ENCODE measurements around the gene CTIF.

The CTIF gene

GRCh38 chr18:48669180-48669675 lies 130.4 kb downstream of the CTIF start:
- TF ChIP-seq POLR2A (IDR thresholded peaks at IDR 0.05; ENCODE audit: low read depth, low read length) (no peak), POU2F2 (IDR thresholded peaks at IDR 0.05; ENCODE audit: low read depth, low read length) (no peak), TAF1 (IDR thresholded peaks at IDR 0.05; ENCODE audit: low read depth, low read length) (no peak), SPI1 (IDR thresholded peaks at IDR 0.05; ENCODE audit: low read depth, low read length) (no peak), POLR2AphosphoS5 (IDR thresholded peaks at IDR 0.05; ENCODE audit: low read depth, low read length) (no peak), PAX5 (IDR thresholded peaks at IDR 0.05; ENCODE audit: insufficient read depth, low read length, severe bottlenecking) (no peak)
- DNase-seq (ENCODE audit: insufficient read length, low spot score) = no peak
- no peak for FAIRE-seq

- FAIRE-seq (no peak), DNase-seq (ENCODE audit: insufficient read length, low spot score) (no peak)
- no peak for TF ChIP-seq POLR2AphosphoS5 (IDR thresholded peaks at IDR 0.05; ENCODE audit: low read depth, low read length)
Observed at GRCh38 chr18:48669991-48670750, 131.3 kb downstream of the CTIF start.

GRCh38 chr18:48670751-48671560 lies 132.1 kb downstream of the CTIF start:
- TF ChIP-seq POLR2A (IDR thresholded peaks at IDR 0.05; ENCODE audit: low read depth, low read length) (no peak), POU2F2 (IDR thresholded peaks at IDR 0.05; ENCODE audit: low read depth, low read length) (no peak), TAF1 (IDR thresholded peaks at IDR 0.05; ENCODE audit: low read depth, low read length) (no peak), POLR2AphosphoS5 (IDR thresholded peaks at IDR 0.05; ENCODE audit: low read depth, low read length) (no peak), SPI1 (IDR thresholded peaks at IDR 0.05; ENCODE audit: low read depth, low read length) (no peak), PAX5 (IDR thresholded peaks at IDR 0.05; ENCODE audit: insufficient read depth, low read length, severe bottlenecking) (no peak)
- DNase-seq (ENCODE audit: insufficient read length, low spot score) = no peak
- no peak for FAIRE-seq

GRCh38 chr18:48671561-48671945 lies 132.7 kb downstream of the CTIF start:
- DNase-seq (ENCODE audit: insufficient read length, low spot score) = no peak
- no peak for TF ChIP-seq TAF1 (IDR thresholded peaks at IDR 0.05; ENCODE audit: low read depth, low read length)
- no peak for TF ChIP-seq POLR2AphosphoS5 (IDR thresholded peaks at IDR 0.05; ENCODE audit: low read depth, low read length)
- FAIRE-seq = no peak

- DNase-seq (ENCODE audit: insufficient read length, low spot score) = no peak
- FAIRE-seq = no peak
- no peak for TF ChIP-seq POLR2A (IDR thresholded peaks at IDR 0.05; ENCODE audit: low read depth, low read length)
- TF ChIP-seq PAX5 (IDR thresholded peaks at IDR 0.05; ENCODE audit: insufficient read depth, low read length, severe bottlenecking) = no peak
- TF ChIP-seq POU2F2 (IDR thresholded peaks at IDR 0.05; ENCODE audit: low read depth, low read length) = no peak
- no peak for TF ChIP-seq SPI1 (IDR thresholded peaks at IDR 0.05; ENCODE audit: low read depth, low read length)
- TF ChIP-seq POLR2AphosphoS5 (IDR thresholded peaks at IDR 0.05; ENCODE audit: low read depth, low read length) = no peak
- no peak for TF ChIP-seq TAF1 (IDR thresholded peaks at IDR 0.05; ENCODE audit: low read depth, low read length)
Observed at GRCh38 chr18:48672671-48673340, 134.0 kb downstream of the CTIF start.

- FAIRE-seq (no peak), DNase-seq (ENCODE audit: insufficient read length, low spot score) (no peak)
- TF ChIP-seq TAF1 (IDR thresholded peaks at IDR 0.05; ENCODE audit: low read depth, low read length) (no peak), POLR2AphosphoS5 (IDR thresholded peaks at IDR 0.05; ENCODE audit: low read depth, low read length) (no peak), SPI1 (IDR thresholded peaks at IDR 0.05; ENCODE audit: low read depth, low read length) (no peak), PAX5 (IDR thresholded peaks at IDR 0.05; ENCODE audit: insufficient read depth, low read length, severe bottlenecking) (no peak), POLR2A (IDR thresholded peaks at IDR 0.05; ENCODE audit: low read depth, low read length) (no peak), POU2F2 (IDR thresholded peaks at IDR 0.05; ENCODE audit: low read depth, low read length) (no peak)
Observed at GRCh38 chr18:48673456-48673852, 134.6 kb downstream of the CTIF start.

GRCh38 chr18:48673853-48674721 lies 135.3 kb downstream of the CTIF start:
- no peak for FAIRE-seq
- no peak for DNase-seq (ENCODE audit: insufficient read length, low spot score)
- TF ChIP-seq TAF1 (IDR thresholded peaks at IDR 0.05; ENCODE audit: low read depth, low read length) = no peak
- no peak for TF ChIP-seq SPI1 (IDR thresholded peaks at IDR 0.05; ENCODE audit: low read depth, low read length)
- TF ChIP-seq POU2F2 (IDR thresholded peaks at IDR 0.05; ENCODE audit: low read depth, low read length) = no peak
- no peak for TF ChIP-seq PAX5 (IDR thresholded peaks at IDR 0.05; ENCODE audit: insufficient read depth, low read length, severe bottlenecking)
- TF ChIP-seq POLR2AphosphoS5 (IDR thresholded peaks at IDR 0.05; ENCODE audit: low read depth, low read length) = no peak
- TF ChIP-seq POLR2A (IDR thresholded peaks at IDR 0.05; ENCODE audit: low read depth, low read length) = no peak

- DNase-seq (ENCODE audit: insufficient read length, low spot score) (no peak), FAIRE-seq (no peak)
- TF ChIP-seq SPI1 (IDR thresholded peaks at IDR 0.05; ENCODE audit: low read depth, low read length) (no peak), POLR2AphosphoS5 (IDR thresholded peaks at IDR 0.05; ENCODE audit: low read depth, low read length) (no peak), POU2F2 (IDR thresholded peaks at IDR 0.05; ENCODE audit: low read depth, low read length) (no peak), PAX5 (IDR thresholded peaks at IDR 0.05; ENCODE audit: insufficient read depth, low read length, severe bottlenecking) (no peak), POLR2A (IDR thresholded peaks at IDR 0.05; ENCODE audit: low read depth, low read length) (no peak), TAF1 (IDR thresholded peaks at IDR 0.05; ENCODE audit: low read depth, low read length) (no peak)
Observed at GRCh38 chr18:48674758-48675351, 136.0 kb downstream of the CTIF start.

Measured in GM12891 (cell line).